WTC11 (cell line): ENCODE data around the gene ADAMTSL4. TPM values are rescaled to one million over a fixed set of nuclear protein-coding genes. Genes with fewer than 3 reads are reported as not detected.
A peak's percentile ranks its signal among the peaks of the same experiment; 100 is the strongest.
"Not testable (repeated sequence)": the region's sequence is repeated elsewhere in the genome, so short reads cannot be mapped to it uniquely, and the experiment has no call there.

Source experiments
- ATAC-seq: fragments of 200-7000 bp; cut with Tn5 transposase; 2 replicates; pipeline ENCODE4 v1.10.0; 2021; ENCODE audit warnings: mild to moderate bottlenecking, moderate library complexity
- CTCF ChIA-PET: fragments of 300-600 bp; sonication (Branson Sonifier 250); formaldehyde crosslinking; loops from one replicate; lab custom pipeline; 2021; ENCODE audit warnings: antibody characterized with exemption; lab: Charles Lee
- POLR2A ChIA-PET: fragments of 350-600 bp; sonication (Branson Sonifier 250); formaldehyde crosslinking; loops from one replicate; lab custom pipeline; 2021; ENCODE audit warnings: antibody characterized with exemption; lab: Charles Lee
- DNase-seq: peaks from one replicate; pipeline ENCODE4 v3.0.0; 2021; ENCODE audit warnings: low spot score
- H3K27ac Mint-ChIP-seq: 2 replicates; pipeline ENCODE4 v1.8.0; 2021; ENCODE audit warnings: mixed read lengths
- H3K27me3 Mint-ChIP-seq: 2 replicates; pipeline ENCODE4 v1.8.0; 2021; ENCODE audit warnings: low read depth, mild to moderate bottlenecking, moderate library complexity, mixed read lengths
- H3K36me3 Mint-ChIP-seq: 2 replicates; pipeline ENCODE4 v1.8.0; 2021; ENCODE audit warnings: mixed read lengths
- H3K4me1 Mint-ChIP-seq: 2 replicates; pipeline ENCODE4 v1.8.0; 2022; ENCODE audit warnings: mixed read lengths
- H3K4me3 Mint-ChIP-seq: 2 replicates; pipeline ENCODE4 v1.8.0; 2021; ENCODE audit warnings: mild to moderate bottlenecking, moderate library complexity, mixed read lengths
- H3K9me3 Mint-ChIP-seq: 2 replicates; pipeline ENCODE4 v1.8.0; 2021; ENCODE audit warnings: mixed read lengths
- ATF1 ChIP-seq: sonication (generic); formaldehyde crosslinking; IDR thresholded peaks from 2 replicates; pipeline ENCODE4 v1.8.1; 2023; ENCODE audit warnings: mild to moderate bottlenecking, moderate library complexity, missing genetic modification reagents
- FOXK1 ChIP-seq: sonication (generic); formaldehyde crosslinking; IDR thresholded peaks from 2 replicates; pipeline ENCODE4 v1.8.0; 2022; ENCODE audit warnings: mild to moderate bottlenecking, moderate library complexity, missing genetic modification reagents
- GABPB1 ChIP-seq: sonication (generic); formaldehyde crosslinking; IDR thresholded peaks from 2 replicates; pipeline ENCODE4 v1.8.1; 2023; ENCODE audit warnings: mild to moderate bottlenecking, missing genetic modification reagents
- GTF2I ChIP-seq: fragments of 250-450 bp; sonication (Bioruptor Pico); conservative IDR thresholded peaks from 2 replicates; pipeline ENCODE4 v1.4.0; 2021; ENCODE audit warnings: mild to moderate bottlenecking
- NR1H2 ChIP-seq: sonication (generic); formaldehyde crosslinking; IDR thresholded peaks from 2 replicates; pipeline ENCODE4 v1.9.0; 2021; ENCODE audit warnings: mild to moderate bottlenecking, moderate library complexity, missing genetic modification reagents
- TCF7 ChIP-seq: sonication (generic); formaldehyde crosslinking; IDR thresholded peaks from 2 replicates; pipeline ENCODE4 v1.8.0; 2022; ENCODE audit warnings: mild to moderate bottlenecking, low read depth, missing genetic modification reagents, moderate library complexity
- ZNF121 ChIP-seq: sonication (generic); formaldehyde crosslinking; IDR thresholded peaks from 2 replicates; pipeline ENCODE4 v1.8.0; 2023; ENCODE audit warnings: missing genetic modification reagents
- ZNF219 ChIP-seq: sonication (generic); formaldehyde crosslinking; IDR thresholded peaks from 2 replicates; pipeline ENCODE4 v1.8.0; 2023; ENCODE audit warnings: missing genetic modification reagents, mild to moderate bottlenecking, borderline replicate concordance
- ZNF232 ChIP-seq: sonication (generic); formaldehyde crosslinking; IDR thresholded peaks from 2 replicates; pipeline ENCODE4 v1.8.0; 2022; ENCODE audit warnings: mild to moderate bottlenecking, missing genetic modification reagents
- ZNF396 ChIP-seq: fragments of 250-450 bp; sonication (Bioruptor Pico); IDR thresholded peaks from 2 replicates; pipeline ENCODE4 v1.8.0; 2021; ENCODE audit warnings: mild to moderate bottlenecking, moderate library complexity, borderline replicate concordance
- total RNA-seq: library from RNA; stranded (reverse); gene quantifications from 3 replicates; pipeline ENCODE4 v1.2.3, GENCODE V29; 2021
- TF ChIP-seq, protein P1 (sequence below): sonication (generic); formaldehyde crosslinking; IDR thresholded peaks from 2 replicates; pipeline ENCODE4 v1.8.1; 2023; ENCODE audit warnings: mild to moderate bottlenecking, missing genetic modification reagents
- TF ChIP-seq, protein P2 (sequence below): sonication (generic); formaldehyde crosslinking; IDR thresholded peaks from 2 replicates; pipeline ENCODE4 v1.8.1; 2023; ENCODE audit warnings: mild to moderate bottlenecking, moderate library complexity, missing genetic modification reagents
- TF ChIP-seq, protein P3 (sequence below): fragments of 250-450 bp; sonication (Bioruptor Pico); IDR thresholded peaks from 2 replicates; pipeline ENCODE4 v1.9.0; 2021; ENCODE audit warnings: mild to moderate bottlenecking
- TF ChIP-seq, protein P4 (sequence below): sonication (generic); formaldehyde crosslinking; IDR thresholded peaks from 2 replicates; pipeline ENCODE4 v1.8.1; 2022; ENCODE audit warnings: missing genetic modification reagents, borderline replicate concordance
- TF ChIP-seq, protein P5 (sequence below): sonication (generic); formaldehyde crosslinking; IDR thresholded peaks from 2 replicates; pipeline ENCODE4 v1.8.1; 2023; ENCODE audit warnings: mild to moderate bottlenecking, missing genetic modification reagents

Gene ADAMTSL4
- total RNA-seq, 1 experiment from 2014 or later, result 6.6 TPM

DNA sequence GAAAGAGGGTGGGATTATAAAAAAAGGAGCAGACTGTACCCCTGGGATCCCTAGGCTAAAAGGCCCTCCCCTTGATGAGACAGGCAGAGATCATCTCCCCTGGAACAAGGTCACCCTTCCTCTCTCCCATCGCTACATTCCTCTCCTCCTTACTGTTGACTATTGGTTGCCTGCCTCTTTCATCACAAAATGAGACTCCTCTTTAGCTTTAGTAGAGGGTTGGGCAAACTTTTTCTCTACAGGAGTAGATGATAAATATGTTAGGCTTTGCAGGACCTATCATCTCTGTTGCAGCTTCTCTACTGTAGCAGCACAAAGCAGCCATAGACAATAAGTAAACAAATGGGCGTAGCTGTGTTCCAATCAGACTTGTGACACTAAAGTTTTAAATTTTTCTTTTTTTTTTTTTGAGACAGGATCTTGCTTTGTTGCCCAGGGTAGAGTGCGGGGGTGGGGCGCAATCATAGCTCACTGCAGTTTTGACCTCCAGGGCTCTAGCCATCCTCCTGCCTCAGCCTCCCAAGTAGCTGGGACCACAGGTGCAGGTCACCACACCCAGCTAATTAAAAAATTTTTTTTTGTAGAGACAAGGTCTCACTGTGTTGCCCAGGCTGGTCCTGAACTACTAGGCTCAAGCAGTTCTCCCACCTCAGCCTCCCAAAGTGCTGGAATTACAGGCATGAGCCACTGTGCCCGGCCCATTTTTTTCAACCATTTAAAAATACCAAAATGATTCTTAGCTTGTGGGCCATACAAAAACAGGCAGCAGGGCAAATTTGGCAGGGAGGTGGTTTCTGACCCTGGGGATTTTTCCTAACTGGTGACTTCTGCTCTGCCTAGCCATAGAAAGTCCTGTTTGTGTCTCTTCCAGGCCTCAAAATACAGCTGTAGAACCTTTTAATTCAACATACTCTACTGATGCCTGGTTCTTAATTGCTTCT is 15.1 kb downstream of the ADAMTSL4 start:
- ATAC-seq (no peak), DNase-seq (no peak)
- POLR2A ChIA-PET, result interaction anchor here (0.6 to 6.4 kb wide), 3 partner anchors 12 to 48 kb away, joined by 4 to 188 read pairs (median 4); partner anchors contain the start of gene MCL1
- Mint-ChIP-seq H3K4me1 (peaks cover 75% of the 10 kb centered on the region), H3K36me3 (no peaks in the 10 kb centered on the region), H3K9me3 (no peaks in the 10 kb centered on the region), H3K27me3 (no peaks in the 10 kb centered on the region), H3K4me3 (no peak overlapping the region), H3K27ac (peak overlapping the region; percentile 98)
- CTCF ChIA-PET, result no interaction called here
- TF ChIP-seq, protein P1, sequence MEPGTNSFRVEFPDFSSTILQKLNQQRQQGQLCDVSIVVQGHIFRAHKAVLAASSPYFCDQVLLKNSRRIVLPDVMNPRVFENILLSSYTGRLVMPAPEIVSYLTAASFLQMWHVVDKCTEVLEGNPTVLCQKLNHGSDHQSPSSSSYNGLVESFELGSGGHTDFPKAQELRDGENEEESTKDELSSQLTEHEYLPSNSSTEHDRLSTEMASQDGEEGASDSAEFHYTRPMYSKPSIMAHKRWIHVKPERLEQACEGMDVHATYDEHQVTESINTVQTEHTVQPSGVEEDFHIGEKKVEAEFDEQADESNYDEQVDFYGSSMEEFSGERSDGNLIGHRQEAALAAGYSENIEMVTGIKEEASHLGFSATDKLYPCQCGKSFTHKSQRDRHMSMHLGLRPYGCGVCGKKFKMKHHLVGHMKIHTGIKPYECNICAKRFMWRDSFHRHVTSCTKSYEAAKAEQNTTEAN (CRISPR knock-in tag), result no peak
- TF ChIP-seq FOXK1 (CRISPR knock-in tag) (no peak), GTF2I (0 out of 2 replicates have a peak, but pooled peaks have one; percentile 58), ATF1 (CRISPR knock-in tag) (no peak), NR1H2 (CRISPR knock-in tag) (no peak), TCF7 (CRISPR knock-in tag) (no peak), ZNF232 (CRISPR knock-in tag) (no peak), ZNF121 (CRISPR knock-in tag) (peak; percentile 87), ZNF219 (CRISPR knock-in tag) (no peak), ZNF396 (CRISPR knock-in tag) (no peak), GABPB1 (peak; percentile 75; the same call in 1 of the 2 replicates)
- TF ChIP-seq, protein P2, sequence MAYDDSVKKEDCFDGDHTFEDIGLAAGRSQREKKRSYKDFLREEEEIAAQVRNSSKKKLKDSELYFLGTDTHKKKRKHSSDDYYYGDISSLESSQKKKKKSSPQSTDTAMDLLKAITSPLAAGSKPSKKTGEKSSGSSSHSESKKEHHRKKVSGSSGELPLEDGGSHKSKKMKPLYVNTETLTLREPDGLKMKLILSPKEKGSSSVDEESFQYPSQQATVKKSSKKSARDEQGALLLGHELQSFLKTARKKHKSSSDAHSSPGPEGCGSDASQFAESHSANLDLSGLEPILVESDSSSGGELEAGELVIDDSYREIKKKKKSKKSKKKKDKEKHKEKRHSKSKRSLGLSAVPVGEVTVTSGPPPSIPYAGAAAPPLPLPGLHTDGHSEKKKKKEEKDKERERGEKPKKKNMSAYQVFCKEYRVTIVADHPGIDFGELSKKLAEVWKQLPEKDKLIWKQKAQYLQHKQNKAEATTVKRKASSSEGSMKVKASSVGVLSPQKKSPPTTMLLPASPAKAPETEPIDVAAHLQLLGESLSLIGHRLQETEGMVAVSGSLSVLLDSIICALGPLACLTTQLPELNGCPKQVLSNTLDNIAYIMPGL (CRISPR knock-in tag), result no peak
- TF ChIP-seq, protein P3, sequence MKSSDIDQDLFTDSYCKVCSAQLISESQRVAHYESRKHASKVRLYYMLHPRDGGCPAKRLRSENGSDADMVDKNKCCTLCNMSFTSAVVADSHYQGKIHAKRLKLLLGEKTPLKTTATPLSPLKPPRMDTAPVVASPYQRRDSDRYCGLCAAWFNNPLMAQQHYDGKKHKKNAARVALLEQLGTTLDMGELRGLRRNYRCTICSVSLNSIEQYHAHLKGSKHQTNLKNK (CRISPR knock-in tag), result no peak
- TF ChIP-seq, protein P4, sequence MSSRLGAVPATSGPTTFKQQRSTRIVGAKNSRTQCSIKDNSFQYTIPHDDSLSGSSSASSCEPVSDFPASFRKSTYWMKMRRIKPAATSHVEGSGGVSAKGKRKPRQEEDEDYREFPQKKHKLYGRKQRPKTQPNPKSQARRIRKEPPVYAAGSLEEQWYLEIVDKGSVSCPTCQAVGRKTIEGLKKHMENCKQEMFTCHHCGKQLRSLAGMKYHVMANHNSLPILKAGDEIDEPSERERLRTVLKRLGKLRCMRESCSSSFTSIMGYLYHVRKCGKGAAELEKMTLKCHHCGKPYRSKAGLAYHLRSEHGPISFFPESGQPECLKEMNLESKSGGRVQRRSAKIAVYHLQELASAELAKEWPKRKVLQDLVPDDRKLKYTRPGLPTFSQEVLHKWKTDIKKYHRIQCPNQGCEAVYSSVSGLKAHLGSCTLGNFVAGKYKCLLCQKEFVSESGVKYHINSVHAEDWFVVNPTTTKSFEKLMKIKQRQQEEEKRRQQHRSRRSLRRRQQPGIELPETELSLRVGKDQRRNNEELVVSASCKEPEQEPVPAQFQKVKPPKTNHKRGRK (CRISPR knock-in tag), result no peak
- TF ChIP-seq, protein P5, sequence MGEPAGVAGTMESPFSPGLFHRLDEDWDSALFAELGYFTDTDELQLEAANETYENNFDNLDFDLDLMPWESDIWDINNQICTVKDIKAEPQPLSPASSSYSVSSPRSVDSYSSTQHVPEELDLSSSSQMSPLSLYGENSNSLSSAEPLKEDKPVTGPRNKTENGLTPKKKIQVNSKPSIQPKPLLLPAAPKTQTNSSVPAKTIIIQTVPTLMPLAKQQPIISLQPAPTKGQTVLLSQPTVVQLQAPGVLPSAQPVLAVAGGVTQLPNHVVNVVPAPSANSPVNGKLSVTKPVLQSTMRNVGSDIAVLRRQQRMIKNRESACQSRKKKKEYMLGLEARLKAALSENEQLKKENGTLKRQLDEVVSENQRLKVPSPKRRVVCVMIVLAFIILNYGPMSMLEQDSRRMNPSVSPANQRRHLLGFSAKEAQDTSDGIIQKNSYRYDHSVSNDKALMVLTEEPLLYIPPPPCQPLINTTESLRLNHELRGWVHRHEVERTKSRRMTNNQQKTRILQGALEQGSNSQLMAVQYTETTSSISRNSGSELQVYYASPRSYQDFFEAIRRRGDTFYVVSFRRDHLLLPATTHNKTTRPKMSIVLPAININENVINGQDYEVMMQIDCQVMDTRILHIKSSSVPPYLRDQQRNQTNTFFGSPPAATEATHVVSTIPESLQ, result no peak

DNA sequence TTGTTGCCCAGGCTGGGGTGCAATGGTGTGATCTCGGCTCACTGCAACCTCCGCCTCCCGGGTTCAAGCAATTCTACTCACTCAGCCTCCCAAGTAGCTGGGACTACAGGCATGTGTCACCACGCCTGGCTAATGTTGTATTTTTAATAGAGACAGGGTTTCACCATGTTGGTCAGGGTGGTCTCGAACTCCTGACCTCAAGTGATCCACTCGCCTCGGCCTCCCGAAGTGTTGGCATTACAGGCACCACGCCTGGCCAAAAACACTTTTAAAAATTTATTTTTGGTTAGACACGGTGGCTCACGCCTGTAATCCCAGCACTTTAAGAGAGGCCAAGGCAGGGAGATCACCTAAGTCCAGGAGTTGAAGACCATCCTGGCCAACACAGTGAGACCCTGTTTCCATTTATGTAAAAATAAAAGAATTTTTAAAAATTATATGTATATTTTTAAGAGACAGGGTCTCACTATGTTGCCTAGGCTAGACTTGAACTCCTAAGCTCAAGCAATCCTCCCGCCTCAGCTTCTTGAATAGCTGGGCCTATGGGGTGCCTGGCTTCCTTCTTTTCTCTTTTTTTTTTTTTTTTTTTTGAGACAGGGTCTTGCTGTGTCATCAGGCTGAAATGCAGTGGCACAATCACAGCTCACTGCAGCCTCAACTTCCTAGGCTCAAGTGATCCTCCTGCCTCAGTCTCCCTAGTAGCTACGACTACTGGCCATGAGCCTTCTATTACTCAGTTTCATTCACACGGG is 16.2 kb downstream of the ADAMTSL4 start:
- peak overlapping the region; percentile 100 for H3K27ac Mint-ChIP-seq
- not testable (repeated sequence) for H3K9me3 Mint-ChIP-seq, H3K4me3 Mint-ChIP-seq, DNase-seq, H3K36me3 Mint-ChIP-seq, ATAC-seq, H3K27me3 Mint-ChIP-seq
- POLR2A ChIA-PET, result interaction anchor here (0.7 to 6.4 kb wide), 4 partner anchors 11 to 57 kb away, joined by 4 to 188 read pairs (median 7); partner anchors contain the start of gene MCL1
- CTCF ChIA-PET, result interaction anchor here (1.1 to 1.2 kb wide), 2 partner anchors 28 to 77 kb away, joined by 3 to 4 read pairs; no protein-coding TSS in a partner anchor
- H3K4me1 Mint-ChIP-seq, result peaks cover 81% of the 10 kb centered on the region
